GM12864 (cell line): ENCODE data around the gene PDHA1.

Source experiments
- DNase-seq: peaks from one replicate; pipeline ENCODE4 v3.0.0-alpha.2; 2011; ENCODE audit warnings: low read depth
- H3K4me3 ChIP-seq: 2 replicates; pipeline ENCODE4 v1.5.1; 2011; ENCODE audit warnings: mild to moderate bottlenecking, low read depth, low read length, control low read depth
- CTCF ChIP-seq: IDR thresholded peaks from 2 replicates; pipeline ENCODE4 v1.5.1; 2011; ENCODE audit warnings: low read depth, mild to moderate bottlenecking, moderate library complexity, low read length, control low read depth, inconsistent platforms; ENCODE audit errors: missing control alignments

Gene PDHA1

GRCh38 chrX:19358521-19358920 lies 14.8 kb downstream of the PDHA1 start:
- no peak for TF ChIP-seq CTCF
- no peak overlapping the region for H3K4me3 ChIP-seq
- DNase-seq = no peak

DNA sequence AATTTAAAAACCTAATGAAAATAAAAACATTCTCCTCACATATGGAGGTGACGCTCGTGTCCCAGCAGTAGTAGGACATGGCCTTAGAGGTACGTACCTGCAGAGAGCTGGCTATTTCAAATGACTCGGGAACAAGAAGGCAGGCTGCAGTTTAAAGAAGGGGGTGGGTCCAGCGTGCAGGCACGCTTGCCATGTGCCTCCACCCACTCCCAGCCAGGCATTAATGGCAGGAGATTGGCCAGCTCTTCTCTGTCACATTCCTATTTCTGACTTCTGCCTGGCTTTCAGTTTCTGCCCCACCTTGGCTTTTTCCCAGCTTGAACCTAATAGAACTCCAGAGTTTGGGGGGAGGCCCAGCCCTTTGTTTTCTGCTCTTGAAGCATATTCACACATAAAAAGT lies 17.2 kb downstream of the PDHA1 start:
- no peak for TF ChIP-seq CTCF
- no peak overlapping the region for H3K4me3 ChIP-seq
- no peak for DNase-seq

- no peak overlapping the region for H3K4me3 ChIP-seq
- TF ChIP-seq CTCF = no peak
- DNase-seq = no peak
Measured at GRCh38 chrX:19361701-19362100, 18.0 kb downstream of the PDHA1 start.

GRCh38 chrX:19368576-19368975 lies 24.8 kb downstream of the PDHA1 start:
- DNase-seq = no peak
- no peak for TF ChIP-seq CTCF
- no peak overlapping the region for H3K4me3 ChIP-seq

- TF ChIP-seq CTCF = no peak
- no peak for DNase-seq
- H3K4me3 ChIP-seq = no peak overlapping the region
Measured at GRCh38 chrX:19370061-19370460, 26.3 kb downstream of the PDHA1 start.

GRCh38 chrX:19372170-19372546 lies 28.4 kb downstream of the PDHA1 start:
- peak overlapping the region; percentile 30; the same call in 1 of the 2 replicates for H3K4me3 ChIP-seq
- no peak for DNase-seq
- peak; percentile 69 for TF ChIP-seq CTCF

DNA sequence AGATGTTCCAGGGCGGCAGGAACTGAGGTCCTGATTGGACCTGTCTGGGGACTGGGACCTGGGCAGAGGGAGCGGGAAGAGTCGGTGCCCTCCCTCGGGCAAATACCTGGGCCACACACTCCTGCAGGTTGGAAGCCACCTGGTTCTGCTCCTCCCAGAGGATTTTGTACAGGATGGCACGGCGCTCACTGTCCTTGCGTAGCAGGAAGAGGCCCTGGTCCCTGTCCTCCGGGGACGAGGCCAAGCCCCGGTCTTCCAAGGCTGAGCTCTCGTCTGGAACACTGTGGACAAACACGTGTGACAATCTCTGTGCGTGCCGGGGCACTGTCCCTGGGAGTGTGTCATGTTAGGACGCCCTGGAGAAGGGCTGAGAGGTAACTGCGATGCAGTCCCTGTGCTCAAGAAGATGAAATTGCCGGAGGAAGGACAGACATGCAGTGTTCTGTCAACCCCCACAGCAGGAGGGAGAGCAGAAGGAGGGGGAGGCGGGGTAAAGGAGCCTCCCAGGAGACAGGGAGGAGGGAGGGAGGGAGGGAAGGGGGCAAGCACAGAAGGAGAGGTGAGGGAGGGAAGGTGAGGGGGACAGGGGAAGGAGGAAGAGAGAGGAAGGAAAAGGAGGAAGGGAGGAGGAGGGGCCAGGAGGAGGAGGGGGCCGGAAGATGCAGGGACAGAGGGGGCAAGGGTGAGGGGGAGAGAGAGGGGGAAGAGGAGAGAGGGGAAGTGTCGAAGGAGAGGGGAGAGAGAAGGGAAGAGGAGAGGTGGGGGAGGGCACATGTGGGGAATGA lies 29.0 kb downstream of the PDHA1 start:
- DNase-seq = no peak
- H3K4me3 ChIP-seq = peak overlapping the region; percentile 30
- TF ChIP-seq CTCF = no peak
